Measurements from ENCODE around the gene KNDC1.
"Not testable (repeated sequence)": the region's sequence is repeated elsewhere in the genome, so short reads cannot be mapped to it uniquely, and the experiment has no call there.

The KNDC1 gene

DNA sequence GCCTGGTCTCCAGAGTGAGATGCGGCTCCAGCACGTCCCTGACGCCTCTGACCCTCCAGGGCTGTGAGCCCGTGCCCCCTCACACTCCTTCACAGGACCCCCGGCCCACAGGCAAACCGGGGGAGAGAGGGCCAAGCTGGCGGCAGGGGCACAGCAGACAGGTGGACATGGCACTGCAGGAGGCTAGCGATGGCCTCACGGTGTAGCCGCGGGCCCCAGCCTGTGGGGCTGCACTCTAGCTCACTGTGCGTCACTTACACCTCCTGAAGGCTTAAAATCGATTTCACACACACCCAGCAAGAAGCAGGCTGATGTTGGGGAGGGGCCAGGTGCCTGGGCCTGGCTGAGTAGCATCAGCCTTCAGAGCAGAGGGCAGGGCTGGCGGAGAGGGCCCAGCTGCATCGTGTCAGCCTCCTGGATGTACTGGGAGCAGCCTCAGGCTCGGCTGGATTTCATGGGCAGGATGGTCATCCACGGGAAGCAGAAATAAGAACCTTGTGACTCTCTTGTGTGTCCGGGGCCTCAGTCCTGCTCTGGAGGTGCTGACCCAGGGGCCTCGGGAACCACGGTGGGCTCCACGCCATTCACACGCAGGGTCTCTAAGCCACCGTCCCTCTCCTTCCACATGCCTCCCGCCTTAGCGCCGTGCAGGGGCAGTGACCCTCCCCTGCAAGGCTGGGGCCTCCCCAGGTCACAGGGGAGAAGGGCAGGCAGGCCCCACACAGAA lies 19.4 kb upstream of the KNDC1 start:
- DNase-seq (ENCODE audit: low read depth): no peak

DNA sequence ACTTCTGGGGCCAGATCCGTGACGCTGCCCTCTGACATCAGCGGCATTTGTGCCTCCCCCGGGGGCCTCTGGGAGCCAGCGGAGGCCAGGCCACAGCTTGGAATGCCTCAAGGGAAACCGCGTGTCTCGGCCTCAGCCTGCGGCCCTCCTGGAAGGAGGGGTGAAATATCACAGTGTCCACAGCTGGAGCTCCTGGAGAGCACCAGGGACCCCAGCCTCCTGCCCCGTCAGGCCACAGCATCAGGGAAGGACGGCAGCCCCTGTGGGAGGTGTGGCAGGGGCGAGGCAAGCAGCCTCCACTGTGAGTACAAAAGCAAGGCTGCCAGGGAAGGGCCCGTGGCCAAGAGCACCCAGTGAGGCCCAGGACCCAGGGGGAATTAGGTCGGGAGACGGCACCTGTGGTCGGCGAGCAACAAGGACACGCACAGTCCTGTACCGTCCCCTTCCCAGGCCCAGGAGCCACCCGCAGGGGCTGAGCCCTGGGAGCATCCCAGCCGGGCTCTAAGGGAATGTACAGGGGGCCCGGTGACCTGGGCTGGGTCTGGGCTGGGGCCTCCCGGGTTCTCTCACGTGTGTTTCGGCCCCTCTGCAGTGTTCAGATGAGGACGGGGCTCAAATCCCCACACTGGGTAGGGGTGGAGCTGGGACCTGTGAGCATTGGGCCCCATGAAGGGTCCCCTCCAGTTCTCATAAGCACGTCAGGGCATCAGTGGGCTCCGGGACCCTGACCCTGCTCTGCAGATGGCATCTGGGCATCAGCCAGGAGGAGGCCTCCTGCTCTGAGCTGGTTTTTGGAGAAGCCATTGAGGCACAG lies 18.7 kb upstream of the KNDC1 start:
- no peak for DNase-seq (ENCODE audit: low read depth)

DNA sequence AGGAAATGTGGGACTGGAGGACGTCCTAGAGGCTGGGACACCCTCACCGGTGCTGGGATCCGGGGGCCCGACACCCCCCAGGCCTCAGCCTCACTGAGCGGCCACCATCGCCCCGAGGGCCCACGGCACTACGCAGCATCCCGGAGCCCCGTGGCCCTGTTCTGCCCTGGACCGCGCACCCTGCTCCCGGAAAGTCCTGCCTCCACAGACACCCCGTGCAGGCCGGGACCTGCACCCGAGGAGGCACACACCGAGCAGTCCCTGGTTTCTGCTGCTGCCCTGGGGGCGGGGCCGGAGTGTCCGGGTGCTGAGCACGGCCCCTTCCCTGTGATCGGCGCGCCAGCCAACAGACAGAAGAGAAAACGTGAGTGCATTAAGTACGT lies 18.1 kb upstream of the KNDC1 start:
- DNase-seq (ENCODE audit: low read depth): no peak

DNA sequence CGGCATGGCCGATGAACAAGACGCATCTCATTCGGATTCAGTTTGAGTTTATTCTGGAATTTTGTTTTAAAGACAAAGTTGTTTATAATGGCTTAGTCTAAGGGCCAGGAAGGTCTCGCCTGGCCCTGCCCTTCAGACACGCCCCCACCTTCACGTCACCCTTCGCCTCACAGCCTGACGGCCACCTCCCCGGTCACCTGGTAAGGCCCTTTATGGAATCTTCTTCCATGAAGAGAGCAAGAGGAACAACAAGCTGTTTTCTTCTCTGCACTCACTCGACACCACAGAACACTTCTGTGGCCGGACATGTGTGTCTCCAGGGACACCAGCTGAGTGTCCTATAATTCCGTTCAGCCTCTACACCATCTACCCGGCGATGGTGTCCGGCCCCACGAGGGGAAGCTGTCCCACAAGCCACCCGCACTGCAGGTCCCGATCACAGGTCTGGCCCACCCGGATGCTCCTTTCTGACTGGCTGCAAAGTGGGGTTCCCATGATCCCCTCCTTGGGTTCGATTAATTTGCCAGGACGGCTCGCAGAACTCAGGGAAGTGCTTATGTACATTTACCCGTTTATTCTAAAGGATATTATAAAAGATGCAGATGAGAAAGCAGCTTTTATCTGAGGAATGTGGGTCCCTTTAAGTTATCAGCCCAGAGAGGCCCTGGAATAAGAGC lies 17.4 kb upstream of the KNDC1 start:
- no peak for DNase-seq (ENCODE audit: low read depth)

DNA sequence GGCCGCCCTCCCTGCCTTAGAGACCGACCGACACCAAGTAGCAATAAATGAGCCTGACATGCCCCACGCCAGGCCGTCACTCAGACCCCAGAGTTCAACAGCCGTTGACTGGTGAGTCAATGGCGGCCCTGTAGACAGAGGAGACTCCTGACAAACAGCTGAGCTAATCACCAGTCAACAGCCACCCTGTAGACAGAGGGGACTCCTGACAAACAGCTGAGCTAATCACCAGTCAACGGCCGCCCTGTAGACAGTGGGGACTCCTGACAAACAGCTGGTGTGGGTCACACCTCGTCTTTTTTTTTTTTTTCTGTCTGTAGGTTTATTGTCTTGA lies 16.9 kb upstream of the KNDC1 start:
- no peak for DNase-seq (ENCODE audit: low read depth)

DNA sequence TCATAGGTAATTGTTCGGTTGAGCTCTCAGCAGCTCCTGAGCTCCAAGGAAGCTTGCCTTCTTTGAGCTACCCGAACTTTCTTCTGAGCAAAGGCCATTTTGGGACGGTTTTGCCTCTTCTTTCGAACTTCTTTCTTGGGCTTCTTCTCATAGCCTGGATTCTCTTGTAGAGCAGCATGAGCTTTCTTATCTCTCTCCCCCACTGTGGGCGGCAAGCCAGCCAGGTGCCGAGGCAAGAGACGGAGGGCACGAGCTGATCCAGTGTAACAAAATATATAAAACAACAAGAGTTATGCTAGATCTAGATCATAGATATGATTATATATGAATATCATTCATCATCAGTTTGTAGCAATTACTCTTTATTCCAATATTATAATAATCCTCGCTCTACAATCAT lies 16.5 kb upstream of the KNDC1 start:
- DNase-seq (ENCODE audit: low read depth): no peak

DNA sequence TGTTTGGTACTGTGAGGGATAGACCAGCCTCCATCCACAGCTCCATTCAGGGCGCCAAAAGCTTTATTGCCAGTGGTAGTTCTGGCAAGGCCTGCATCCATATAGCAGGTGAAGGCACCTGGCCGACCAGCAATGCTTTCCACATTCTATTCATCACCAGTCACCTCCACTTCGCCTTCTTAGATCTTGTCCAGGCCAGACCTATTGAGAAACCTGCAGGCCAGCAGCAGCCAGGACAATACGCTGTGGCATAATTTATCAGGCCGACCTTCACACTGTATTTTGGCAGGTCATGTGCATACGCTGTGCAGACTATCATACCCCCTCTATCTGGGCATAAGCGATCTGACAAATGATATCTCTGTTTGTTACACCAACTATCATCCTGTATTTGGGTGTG lies 15.2 kb upstream of the KNDC1 start:
- no peak for DNase-seq (ENCODE audit: low read depth)

DNA sequence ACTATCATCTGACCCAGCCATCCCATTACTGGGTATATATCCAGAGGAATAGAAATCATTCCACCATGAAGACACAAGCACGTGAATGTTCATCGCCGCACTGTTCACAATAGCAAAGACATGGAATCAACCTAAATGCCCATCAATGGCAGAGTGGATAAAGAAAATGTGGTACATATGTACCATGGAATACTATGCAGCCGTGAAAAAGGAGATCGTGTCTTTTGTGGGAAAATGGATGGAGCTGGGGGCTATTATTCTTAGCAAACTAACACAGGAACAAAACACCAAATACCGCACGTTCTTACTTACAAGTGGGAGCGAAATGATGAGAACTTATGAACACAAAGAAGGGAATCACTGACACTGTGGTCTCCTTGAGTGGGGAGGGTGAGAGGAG lies 9.8 kb upstream of the KNDC1 start:
- DNase-seq (ENCODE audit: low read depth): no peak

DNA sequence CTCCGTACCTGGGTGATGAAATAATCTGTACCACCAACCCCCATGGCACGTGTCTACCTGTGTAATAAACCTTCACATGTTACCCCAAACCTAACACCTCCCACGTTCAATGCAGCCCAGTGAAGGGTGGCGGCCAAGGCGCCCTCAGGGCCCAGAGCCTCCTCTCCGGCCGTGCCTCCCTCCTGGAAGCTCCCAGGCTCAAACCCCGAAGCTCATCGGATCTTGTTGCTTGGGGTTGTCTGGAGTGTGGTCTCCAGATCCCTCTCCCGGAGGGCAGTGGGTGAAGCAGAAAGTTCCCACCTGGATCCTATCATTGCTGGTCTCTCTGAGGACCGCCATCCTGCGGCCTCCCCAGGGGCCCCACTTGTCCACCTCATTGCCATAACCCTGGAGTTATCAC lies 9.4 kb upstream of the KNDC1 start:
- DNase-seq (ENCODE audit: low read depth): no peak

DNA sequence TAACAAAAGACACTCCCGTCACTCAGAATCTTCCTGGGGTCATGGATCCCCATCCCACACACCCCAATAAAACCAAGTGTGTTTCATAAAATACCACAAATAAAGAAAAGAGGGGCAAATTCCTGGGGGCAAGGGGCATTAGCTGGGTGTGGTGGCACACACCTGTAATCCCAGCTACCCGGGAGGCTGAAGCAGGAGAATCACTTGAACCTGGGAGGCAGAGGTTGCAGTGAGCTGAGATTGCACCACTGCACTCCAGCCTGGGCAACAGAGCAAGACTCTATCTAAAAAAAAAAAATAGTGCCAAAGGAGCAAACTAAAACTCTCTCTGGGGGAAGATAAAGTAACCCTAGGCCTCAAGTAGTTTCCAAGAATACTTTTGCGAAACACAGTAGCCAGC lies 8.9 kb upstream of the KNDC1 start:
- not testable (repeated sequence) for DNase-seq (ENCODE audit: low read depth)

DNA sequence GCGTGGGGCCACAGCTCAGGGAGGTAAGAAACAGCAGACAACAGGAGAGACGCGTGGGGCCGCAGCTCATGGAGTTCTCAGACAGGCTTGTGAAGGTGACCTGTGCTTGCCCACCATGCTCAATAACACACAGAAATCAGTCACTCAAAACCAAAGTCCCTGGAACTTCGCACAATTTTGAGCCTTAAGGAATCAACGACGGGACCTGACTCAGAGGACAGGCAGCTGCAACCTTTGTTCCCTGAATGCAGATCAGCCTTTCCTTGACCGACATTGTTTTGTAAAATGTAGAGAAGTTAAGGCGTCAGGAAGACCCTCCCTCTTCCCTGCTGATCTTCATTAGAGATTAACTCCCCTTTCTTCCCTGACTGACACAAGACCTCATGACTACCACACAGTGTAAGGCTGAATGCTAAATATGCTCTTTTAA lies 8.5 kb upstream of the KNDC1 start:
- no peak for DNase-seq (ENCODE audit: low read depth)

DNA sequence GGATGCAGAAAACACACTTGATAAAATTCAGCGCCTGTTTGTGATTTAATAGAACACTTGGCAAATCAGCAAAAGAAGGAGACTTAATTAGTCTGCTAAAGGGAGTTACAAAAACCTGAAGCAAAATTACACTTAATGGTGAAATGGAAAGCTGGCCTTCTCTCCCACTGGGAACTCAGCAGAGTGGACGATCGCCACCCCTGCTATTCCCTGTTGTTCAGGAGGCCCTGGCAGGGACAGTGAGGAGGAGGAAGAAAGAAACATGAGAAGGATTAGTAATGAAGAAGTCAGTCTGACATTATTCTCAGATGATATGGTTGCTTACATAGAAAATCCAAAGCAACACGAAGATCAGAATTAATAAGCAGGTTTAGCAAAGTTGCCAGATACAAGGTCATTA lies 5.6 kb upstream of the KNDC1 start:
- no peak for DNase-seq (ENCODE audit: low read depth)

DNA sequence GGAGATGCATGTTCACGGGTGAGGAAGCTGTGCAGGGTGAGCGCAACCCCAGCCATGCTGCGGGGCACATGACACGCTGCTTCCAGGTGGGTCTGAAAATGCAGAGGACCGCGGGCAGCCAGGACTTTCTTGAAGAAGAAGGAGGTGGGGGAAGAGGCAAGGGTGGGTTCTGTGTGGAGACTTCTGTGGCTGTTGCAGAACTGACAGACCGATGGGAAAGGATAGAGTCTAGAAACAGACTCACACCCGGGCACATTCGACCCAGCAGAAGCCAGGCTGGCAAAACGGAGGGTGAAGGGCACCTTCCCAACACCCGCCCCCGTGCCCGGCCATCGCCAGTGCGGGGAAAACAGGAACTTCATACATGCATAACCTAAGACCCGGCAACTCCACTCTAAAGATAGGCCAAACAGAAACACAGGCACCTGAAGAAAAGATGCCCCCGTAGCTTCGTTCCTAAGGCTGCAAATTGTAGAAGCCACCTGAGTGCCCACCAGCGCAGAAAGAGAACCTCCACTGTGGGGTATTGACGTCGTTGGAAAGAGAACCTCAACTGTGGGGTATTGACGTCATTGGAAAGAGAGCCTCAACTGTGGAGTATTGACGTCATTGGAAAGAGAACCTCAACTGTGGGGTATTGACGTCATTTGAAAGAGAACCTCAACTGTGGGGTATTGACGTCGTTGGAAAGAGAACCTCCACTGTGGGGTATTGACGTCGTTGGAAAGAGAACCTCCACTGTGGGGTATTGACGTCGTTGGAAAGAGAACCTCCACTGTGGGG lies 4.8 kb upstream of the KNDC1 start:
- DNase-seq (ENCODE audit: low read depth): no peak

DNA sequence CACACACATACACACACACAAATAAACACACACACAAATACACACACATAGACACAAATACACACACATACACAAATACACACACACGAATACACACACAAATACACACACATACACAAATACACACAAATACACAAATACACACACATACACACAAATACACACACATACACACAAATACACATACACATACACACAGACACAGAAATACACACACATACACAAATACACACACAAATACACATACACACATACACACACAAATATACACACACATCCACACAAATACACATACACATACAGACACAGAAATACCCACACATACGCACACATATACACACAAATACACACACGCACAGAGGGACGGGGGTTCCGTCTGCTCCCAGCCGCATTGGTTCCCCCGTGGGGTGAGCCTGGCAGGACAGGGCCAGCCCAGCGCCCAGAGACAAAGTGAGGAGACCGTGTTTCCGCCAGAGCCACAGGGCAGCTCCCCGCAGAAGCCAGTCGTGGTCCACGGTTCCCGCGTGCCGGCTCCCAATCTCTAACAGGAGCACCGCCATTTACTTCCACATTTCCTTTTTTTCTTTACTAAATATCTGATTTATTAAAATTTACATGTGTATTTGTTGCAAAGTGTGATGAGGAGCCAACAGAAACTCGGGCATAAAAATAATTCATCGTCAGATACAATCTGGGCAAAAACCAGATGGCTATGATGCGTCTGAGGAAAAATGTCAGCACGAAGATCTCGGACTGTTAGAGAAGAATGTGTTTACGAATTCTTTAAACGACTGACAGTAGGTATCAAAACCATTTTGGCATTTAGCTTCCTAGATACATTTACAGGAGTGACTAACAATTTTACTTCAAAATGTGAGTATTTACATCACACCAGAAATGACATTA lies 3.1 kb upstream of the KNDC1 start:
- no peak for DNase-seq (ENCODE audit: low read depth)

DNA sequence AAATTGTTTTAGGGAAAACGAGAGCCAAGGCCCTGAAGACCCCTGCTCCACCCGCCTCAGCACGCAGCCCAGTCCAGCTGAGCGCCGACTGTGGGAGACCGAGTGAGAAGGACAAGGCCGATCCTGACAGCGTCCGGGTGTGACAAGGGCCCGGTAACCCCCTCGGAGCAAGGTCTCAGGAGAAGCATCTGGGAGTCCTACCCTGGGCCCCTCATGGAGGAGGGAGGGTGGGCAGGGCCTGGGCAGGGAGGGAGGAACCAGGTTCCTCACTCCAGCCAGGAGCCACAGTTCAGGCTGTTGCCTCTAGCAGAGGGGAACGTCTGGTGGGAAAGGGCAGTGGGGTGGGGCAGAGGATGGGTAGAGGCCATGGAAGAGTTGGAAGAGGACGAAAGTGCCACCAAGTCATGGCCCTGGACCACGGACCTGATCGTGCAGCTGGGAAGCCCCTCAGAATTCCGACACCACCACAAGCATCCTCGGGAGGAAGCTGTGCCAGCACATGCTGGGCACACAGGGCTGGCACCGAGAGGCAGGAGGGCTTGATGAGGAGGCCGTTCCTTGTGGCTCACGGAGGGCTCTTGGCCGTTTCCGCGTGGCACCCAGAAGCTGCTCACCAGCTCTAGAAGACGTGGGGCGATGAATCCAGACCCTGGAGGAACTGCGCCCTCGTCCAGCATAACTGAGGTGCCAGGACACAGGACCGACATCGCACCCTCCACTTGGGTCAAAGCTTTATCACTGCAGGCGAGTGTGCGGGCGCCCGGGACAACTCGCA lies 2.2 kb upstream of the KNDC1 start:
- no peak for DNase-seq (ENCODE audit: low read depth)

DNA sequence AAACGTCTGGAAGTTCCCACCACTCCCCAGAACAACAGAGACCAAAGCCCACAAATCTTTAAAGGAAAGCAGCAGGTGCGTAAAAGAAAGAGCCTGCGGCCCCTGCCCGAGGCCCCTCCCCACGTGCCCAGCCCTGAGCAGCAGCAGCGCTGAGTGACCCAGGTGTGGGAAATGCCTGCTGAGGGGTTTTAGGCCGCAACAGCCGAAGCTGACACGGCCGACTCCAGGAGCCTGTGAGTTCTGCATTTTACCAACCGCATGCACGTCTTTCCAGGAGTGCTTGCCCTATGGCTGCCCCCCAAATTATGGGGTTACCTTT lies 1.6 kb upstream of the KNDC1 start:
- no peak for DNase-seq (ENCODE audit: low read depth)

DNA sequence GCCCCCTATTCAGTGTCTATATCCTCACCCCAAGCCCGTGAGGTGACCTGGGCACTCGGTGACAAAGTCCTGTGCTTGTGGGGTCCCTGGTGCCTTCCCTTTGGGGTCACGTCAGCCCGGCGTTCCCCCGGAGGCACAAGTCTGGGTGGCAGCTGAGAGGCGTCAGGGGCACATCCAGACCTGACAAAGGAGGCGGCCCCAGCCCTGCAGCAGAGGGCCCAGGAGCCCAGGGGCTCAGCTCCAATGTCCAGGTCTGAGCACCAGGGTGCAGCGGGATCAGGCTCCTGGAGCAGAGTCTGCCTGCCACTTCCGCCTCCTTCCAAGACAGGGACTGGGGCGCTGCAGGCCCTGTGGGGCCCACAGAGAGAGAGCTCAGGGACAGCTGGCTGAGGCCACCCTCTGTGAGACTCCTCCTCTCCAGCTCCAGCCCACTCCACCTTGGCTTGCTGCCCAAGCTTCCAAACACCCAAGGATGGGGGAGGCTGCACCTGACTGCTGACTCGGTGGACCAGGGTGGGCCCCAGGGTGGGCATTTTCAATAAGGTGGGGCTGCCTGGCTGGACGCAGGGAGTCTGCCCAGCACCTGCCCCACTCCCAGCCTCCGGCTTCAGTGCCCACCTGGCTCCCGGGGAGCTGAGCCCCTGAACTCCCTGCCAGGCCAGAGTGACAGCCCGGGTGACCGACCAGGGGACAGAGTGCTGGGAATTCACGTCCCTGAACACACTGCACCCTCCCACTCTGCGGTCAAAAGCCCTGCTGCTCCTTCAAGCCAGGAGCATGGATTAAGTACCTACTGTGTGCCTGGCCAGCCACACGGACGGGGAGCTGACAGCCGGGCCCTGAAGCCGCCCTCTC lies 1.0 kb upstream of the KNDC1 start:
- DNase-seq (ENCODE audit: low read depth): no peak

DNA sequence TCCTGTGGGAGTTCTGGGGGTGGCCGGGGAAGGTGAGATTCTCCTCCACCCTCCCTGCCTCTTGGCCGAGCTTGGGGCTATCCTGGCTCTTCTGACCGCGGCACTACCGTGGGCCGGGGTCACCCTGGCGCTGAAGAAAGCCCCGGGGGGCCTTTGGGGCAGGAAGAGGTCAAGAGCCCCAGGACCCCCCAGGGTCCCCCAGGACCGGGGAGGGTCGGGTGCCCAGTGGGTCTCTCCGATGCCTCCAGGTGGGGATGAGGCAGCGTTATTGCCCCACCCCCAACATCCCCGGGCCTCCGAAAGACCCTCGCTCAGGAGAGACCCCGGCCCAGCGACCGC lies 439 bp upstream of the KNDC1 start:
- no peak for DNase-seq (ENCODE audit: low read depth)

DNA sequence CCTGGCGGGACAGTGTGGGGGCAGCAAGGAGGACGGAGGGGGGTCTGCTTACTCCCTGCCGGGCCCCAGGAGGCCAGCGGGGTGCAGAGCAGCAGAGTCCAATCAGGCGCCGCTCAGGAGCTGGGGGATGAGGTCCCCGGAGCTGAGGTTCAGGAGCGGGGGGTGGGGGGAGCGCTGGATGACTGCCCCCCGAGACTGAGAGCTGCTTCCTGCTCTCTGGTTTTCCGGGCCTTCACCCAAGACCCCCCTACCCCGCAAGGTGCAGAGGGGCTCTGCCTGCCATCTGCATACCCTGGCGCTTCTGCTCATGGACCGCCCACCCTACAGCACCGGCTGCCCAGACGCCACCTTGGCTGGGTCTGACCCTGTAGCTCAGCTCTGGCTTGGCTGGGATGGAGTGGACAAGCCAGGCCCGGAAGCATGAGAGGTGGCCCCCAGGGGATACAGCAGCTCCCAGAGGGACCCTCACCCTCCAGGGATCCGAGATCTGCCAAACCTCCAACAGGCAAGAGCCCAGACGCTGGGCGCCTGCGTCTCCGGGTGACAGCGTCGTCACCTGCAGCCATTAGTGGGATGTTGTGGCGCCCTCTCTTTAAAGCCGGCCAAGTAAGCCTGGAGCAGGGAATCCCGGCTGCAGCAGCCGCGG lies 930 bp downstream of the KNDC1 start:
- no peak for DNase-seq (ENCODE audit: low read depth)

Data from ELR (cell line).